HEK293 (cell line): ENCODE results near the gene NUDCD3.

Source experiments
- CTCF ChIA-PET: fragments of 350-600 bp; formaldehyde crosslinking; extraction: SDS; loops from one replicate; lab custom pipeline; 2021; ENCODE audit warnings: antibody characterized with exemption; lab: Yijun Ruan, JAX
- POLR2A ChIA-PET: fragments of 300-600 bp; formaldehyde crosslinking; extraction: SDS; loops from one replicate; lab custom pipeline; 2020; ENCODE audit warnings: antibody characterized with exemption, inconsistent platforms; lab: Yijun Ruan, JAX
- H3K27ac ChIP-seq: fragments of 200-500 bp; sonication (Bioruptor generic); 2 replicates; pipeline ENCODE4 v1.5.1; 2014; ENCODE audit warnings: low read depth, low read length, control low read depth, inconsistent platforms; ENCODE audit errors: extremely low read depth
- H3K36me3 ChIP-seq, 2 experiments: fragments of 200-500 bp in 1 of 2; sonication (Bioruptor generic) in 1 of 2; 1 replicate in 1 of 2; 2 replicates in 1 of 2; pipeline ENCODE4 v1.5.1; 2014 to 2017; ENCODE audit warnings: inconsistent platforms in 2 of 2, low read length in 2 of 2; ENCODE audit not compliant: control insufficient read depth in 2 of 2, insufficient read depth in 1 of 2
- H3K4me1 ChIP-seq: fragments of 200-500 bp; sonication (Bioruptor generic); 2 replicates; pipeline ENCODE4 v1.5.1; 2014; ENCODE audit warnings: mild to moderate bottlenecking, low read length, inconsistent platforms; ENCODE audit not compliant: control insufficient read depth, insufficient read depth
- H3K4me3 ChIP-seq: 2 replicates; pipeline ENCODE4 v1.5.1; 2011; ENCODE audit warnings: low read depth, mild to moderate bottlenecking, control low read depth, low read length, moderate library complexity
- H3K9me3 ChIP-seq: fragments of 200-500 bp; sonication (Bioruptor generic); 2 replicates; pipeline ENCODE4 v1.5.1; 2014; ENCODE audit warnings: low read depth, low read length, inconsistent platforms; ENCODE audit not compliant: control insufficient read depth, insufficient read depth
- PRDM1 ChIP-seq: fragments of 450-650 bp; formaldehyde crosslinking; IDR thresholded peaks from 2 replicates; pipeline ENCODE4; 2016; ENCODE audit warnings: missing biosample characterization, missing genetic modification characterization
- PRDM10 ChIP-seq: fragments of 450-650 bp; formaldehyde crosslinking; IDR thresholded peaks from 2 replicates; pipeline ENCODE4 v1.5.1; 2016; ENCODE audit warnings: missing biosample characterization, missing genetic modification characterization
- SCRT2 ChIP-seq: fragments of 450-650 bp; formaldehyde crosslinking; IDR thresholded peaks from 2 replicates; pipeline ENCODE4 v1.5.1; 2016; ENCODE audit warnings: missing biosample characterization, missing genetic modification characterization
- TCF7L2 ChIP-seq: IDR thresholded peaks from 2 replicates; pipeline ENCODE4 v1.6.1; 2011; ENCODE audit warnings: low read depth, mild to moderate bottlenecking, inconsistent platforms, low read length, moderate library complexity, borderline replicate concordance
- ZBTB7A ChIP-seq: fragments of 450-650 bp; formaldehyde crosslinking; IDR thresholded peaks from 2 replicates; pipeline ENCODE4 v1.5.1; 2016; ENCODE audit warnings: low read depth, missing biosample characterization, missing genetic modification characterization
- ZEB2 ChIP-seq: fragments of 450-650 bp; formaldehyde crosslinking; IDR thresholded peaks from 2 replicates; pipeline ENCODE4 v1.5.1; 2016; ENCODE audit warnings: missing biosample characterization, missing genetic modification characterization
- ZIC2 ChIP-seq: fragments of 450-650 bp; formaldehyde crosslinking; IDR thresholded peaks from 2 replicates; pipeline ENCODE4 v1.5.1; 2016; ENCODE audit warnings: missing biosample characterization, missing genetic modification characterization
- ZNF18 ChIP-seq: fragments of 450-650 bp; formaldehyde crosslinking; IDR thresholded peaks from 2 replicates; pipeline ENCODE4 v1.5.1; 2016; ENCODE audit warnings: missing biosample characterization, missing genetic modification characterization
- ZNF433 ChIP-seq: fragments of 450-650 bp; formaldehyde crosslinking; IDR thresholded peaks from 2 replicates; pipeline ENCODE4 v1.5.1; 2016; ENCODE audit warnings: missing biosample characterization, missing genetic modification characterization, low read depth
- ZNF555 ChIP-seq: fragments of 450-650 bp; formaldehyde crosslinking; conservative IDR thresholded peaks from 2 replicates; pipeline ENCODE4 v1.5.1; 2017; ENCODE audit warnings: missing biosample characterization, mild to moderate bottlenecking, missing genetic modification characterization, inconsistent platforms
- ZNF596 ChIP-seq: fragments of 450-650 bp; IDR thresholded peaks from 2 replicates; pipeline ENCODE4 v1.5.0; 2018; ENCODE audit warnings: missing biosample characterization, mild to moderate bottlenecking, missing genetic modification characterization, moderate library complexity
- ZNF664 ChIP-seq: fragments of 450-650 bp; formaldehyde crosslinking; IDR thresholded peaks from 2 replicates; pipeline ENCODE4 v1.5.1; 2016; ENCODE audit warnings: missing biosample characterization, missing genetic modification characterization
- ZNF785 ChIP-seq: fragments of 450-650 bp; formaldehyde crosslinking; IDR thresholded peaks from 2 replicates; pipeline ENCODE4 v1.5.1; 2016; ENCODE audit warnings: missing biosample characterization, missing genetic modification characterization
- ZNF843 ChIP-seq: fragments of 450-650 bp; formaldehyde crosslinking; IDR thresholded peaks from 2 replicates; pipeline ENCODE4 v1.5.1; 2016; ENCODE audit warnings: missing biosample characterization, missing genetic modification characterization
- ZSCAN30 ChIP-seq: fragments of 450-650 bp; IDR thresholded peaks from 2 replicates; pipeline ENCODE4 v1.5.1; 2018; ENCODE audit warnings: missing biosample characterization, mild to moderate bottlenecking, missing genetic modification characterization, moderate library complexity
- TF ChIP-seq, protein P1 (sequence below): fragments of 450-650 bp; formaldehyde crosslinking; IDR thresholded peaks from 2 replicates; pipeline ENCODE4 v1.5.1; 2016; ENCODE audit warnings: missing biosample characterization, missing genetic modification characterization

The NUDCD3 gene

GRCh38 chr7:44512736-44513135 is 22.3 kb upstream of the NUDCD3 start:
- H3K9me3 ChIP-seq, result no peaks in the 10 kb centered on the region
- TF ChIP-seq TCF7L2, result no peak
- no peak for TF ChIP-seq ZSCAN30 (tag by site-specific recombination)
- no peak for TF ChIP-seq ZNF785 (tag by site-specific recombination)
- no peak for TF ChIP-seq ZIC2 (tag by site-specific recombination)
- TF ChIP-seq ZNF843 (tag by site-specific recombination), result no peak
- TF ChIP-seq PRDM10, result no peak
- no peaks in the 10 kb centered on the region for H3K4me1 ChIP-seq
- ChIA-PET POLR2A (no interaction called here), CTCF (interaction anchor here (1.9 kb wide), 1 partner anchor 22 kb away, joined by 7 read pairs; no protein-coding TSS in a partner anchor)
- no peak overlapping the region for H3K4me3 ChIP-seq
- H3K27ac ChIP-seq, result no peak overlapping the region
- no peaks in the 10 kb centered on the region for H3K36me3 ChIP-seq

DNA sequence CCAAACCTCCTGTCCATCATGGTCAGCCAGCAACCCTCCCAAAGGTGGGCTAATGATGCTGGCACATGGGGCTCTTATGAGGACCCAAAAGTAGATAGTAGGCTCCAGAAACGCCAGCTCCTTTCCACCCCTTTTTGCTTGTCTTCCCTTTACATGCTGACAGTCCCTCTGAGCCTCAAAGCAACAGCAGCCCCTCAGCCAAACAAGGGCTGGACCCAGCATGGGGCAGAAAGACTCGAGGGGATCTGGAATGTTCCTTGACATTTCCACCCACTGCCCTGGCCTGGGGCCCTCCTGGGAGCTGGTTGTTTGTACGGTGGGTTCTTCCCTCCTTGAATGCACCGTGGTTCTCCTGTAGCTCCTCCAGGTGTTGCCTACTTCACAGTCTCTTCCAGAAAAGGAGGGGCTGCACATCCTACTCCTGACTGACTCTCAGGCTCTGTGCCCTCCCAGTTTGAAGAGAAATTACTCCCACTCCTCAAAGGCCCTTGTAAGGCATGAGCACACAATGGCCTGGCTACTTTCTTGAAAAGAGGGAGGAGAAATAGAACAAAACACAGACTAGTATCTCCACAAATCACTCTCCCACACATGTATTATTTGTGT is 21.5 kb upstream of the NUDCD3 start:
- ChIA-PET CTCF (interaction anchor here (1.0 to 1.9 kb wide), 2 partner anchors 22 to 34 kb away, joined by 3 to 7 read pairs; no protein-coding TSS in a partner anchor), POLR2A (no interaction called here)
- no peak overlapping the region for H3K4me3 ChIP-seq
- no peaks in the 10 kb centered on the region for H3K36me3 ChIP-seq
- TF ChIP-seq ZBTB7A (tag by site-specific recombination), result no peak
- TF ChIP-seq ZNF596, result no peak
- TF ChIP-seq ZEB2 (tag by site-specific recombination), result no peak
- TF ChIP-seq SCRT2 (tag by site-specific recombination), result no peak
- TF ChIP-seq ZNF555 (tag by site-specific recombination), result no peak
- TF ChIP-seq ZNF843 (tag by site-specific recombination), result no peak
- TF ChIP-seq ZNF18 (tag by site-specific recombination), result no peak
- TF ChIP-seq, protein P1, sequence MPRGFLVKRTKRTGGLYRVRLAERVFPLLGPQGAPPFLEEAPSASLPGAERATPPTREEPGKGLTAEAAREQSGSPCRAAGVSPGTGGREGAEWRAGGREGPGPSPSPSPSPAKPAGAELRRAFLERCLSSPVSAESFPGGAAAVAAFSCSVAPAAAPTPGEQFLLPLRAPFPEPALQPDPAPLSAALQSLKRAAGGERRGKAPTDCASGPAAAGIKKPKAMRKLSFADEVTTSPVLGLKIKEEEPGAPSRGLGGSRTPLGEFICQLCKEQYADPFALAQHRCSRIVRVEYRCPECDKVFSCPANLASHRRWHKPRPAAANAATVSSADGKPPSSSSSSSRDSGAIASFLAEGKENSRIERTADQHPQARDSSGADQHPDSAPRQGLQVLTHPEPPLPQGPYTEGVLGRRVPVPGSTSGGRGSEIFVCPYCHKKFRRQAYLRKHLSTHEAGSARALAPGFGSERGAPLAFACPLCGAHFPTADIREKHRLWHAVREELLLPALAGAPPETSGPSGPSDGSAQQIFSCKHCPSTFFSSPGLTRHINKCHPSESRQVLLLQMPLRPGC (tag by site-specific recombination), result no peak
- TF ChIP-seq ZNF664 (tag by site-specific recombination), result no peak
- TF ChIP-seq PRDM1 (tag by site-specific recombination), result no peak
- no peak for TF ChIP-seq ZNF433 (tag by site-specific recombination)
- H3K27ac ChIP-seq, result no peak overlapping the region
- no peaks in the 10 kb centered on the region for H3K4me1 ChIP-seq
- H3K9me3 ChIP-seq, result no peaks in the 10 kb centered on the region
